Stimulated activated CD4-positive, alpha-beta T cell treated with anti-CD3 and anti-CD28 coated beads, Interleukin-4, amount 100 ng/mL, for 1 hour (primary cell): Measurements from ENCODE around the gene ADGRB3.
"Not testable (repeated sequence)": the region's sequence is repeated elsewhere in the genome, so short reads cannot be mapped to it uniquely, and the experiment has no call there.

Source experiments
- DNase-seq: peaks from one replicate; pipeline ENCODE4 v3.0.0-alpha.2; 2020

Gene ADGRB3

GRCh38 chr6:68967549-68968300 is 332.6 kb downstream of the ADGRB3 start:
- peak; percentile 33 for DNase-seq

- DNase-seq = no peak
Observed at GRCh38 chr6:68968301-68968649, 333.2 kb downstream of the ADGRB3 start.

- DNase-seq = no peak
Observed at GRCh38 chr6:68973066-68973465, 338.0 kb downstream of the ADGRB3 start.

- no peak for DNase-seq
Observed at GRCh38 chr6:68975064-68975463, 340.0 kb downstream of the ADGRB3 start.

- DNase-seq = no peak
Observed at GRCh38 chr6:68975816-68976215, 340.7 kb downstream of the ADGRB3 start.

- no peak for DNase-seq
Observed at GRCh38 chr6:68976260-68976659, 341.2 kb downstream of the ADGRB3 start.

- DNase-seq = no peak
Observed at GRCh38 chr6:68978411-68978810, 343.3 kb downstream of the ADGRB3 start.

- DNase-seq = not testable (repeated sequence)
Observed at GRCh38 chr6:68981668-68982067, 346.6 kb downstream of the ADGRB3 start.

GRCh38 chr6:68988698-68989097 is 353.6 kb downstream of the ADGRB3 start:
- DNase-seq = no peak

GRCh38 chr6:68990317-68990716 is 355.2 kb downstream of the ADGRB3 start:
- no peak for DNase-seq

- no peak for DNase-seq
Observed at GRCh38 chr6:68993911-68994310, 358.8 kb downstream of the ADGRB3 start.

- no peak for DNase-seq
Observed at GRCh38 chr6:68994521-68994920, 359.4 kb downstream of the ADGRB3 start.

GRCh38 chr6:69005199-69005598 is 370.1 kb downstream of the ADGRB3 start:
- no peak for DNase-seq

GRCh38 chr6:69007781-69008180 is 372.7 kb downstream of the ADGRB3 start:
- no peak for DNase-seq

- DNase-seq = no peak
Observed at GRCh38 chr6:69012211-69012610, 377.1 kb downstream of the ADGRB3 start.

GRCh38 chr6:69012876-69013275 is 377.8 kb downstream of the ADGRB3 start:
- no peak for DNase-seq

GRCh38 chr6:69018906-69019305 is 383.8 kb downstream of the ADGRB3 start:
- no peak for DNase-seq

- DNase-seq = no peak
Observed at GRCh38 chr6:69019832-69020231, 384.8 kb downstream of the ADGRB3 start.

- DNase-seq = no peak
Observed at GRCh38 chr6:69022993-69023392, 387.9 kb downstream of the ADGRB3 start.

GRCh38 chr6:69026243-69026642 is 391.2 kb downstream of the ADGRB3 start:
- DNase-seq = no peak

GRCh38 chr6:69026715-69027114 is 391.6 kb downstream of the ADGRB3 start:
- no peak for DNase-seq

- no peak for DNase-seq
Observed at GRCh38 chr6:69027861-69028260, 392.8 kb downstream of the ADGRB3 start.

GRCh38 chr6:69038841-69039240 is 403.8 kb downstream of the ADGRB3 start:
- no peak for DNase-seq

- no peak for DNase-seq
Observed at GRCh38 chr6:69042297-69042696, 407.2 kb downstream of the ADGRB3 start.

GRCh38 chr6:69044534-69044933 is 409.5 kb downstream of the ADGRB3 start:
- DNase-seq = no peak
